Transverse colon (tissue), 3 donors: ENCODE results near the gene CGRRF1.

Source experiments
- CTCF ChIP-seq, 5 experiments: fragments of 200-600 bp in 3 of 5; fragments of 450-650 bp in 2 of 5; sonication (generic) in 3 of 5; IDR thresholded peaks; 1 replicate in 2 of 5; 2 replicates in 3 of 5; pipeline ENCODE4 v1.5.1; 2016 to 2017; ENCODE audit warnings: antibody characterized with exemption in 5 of 5, inconsistent platforms in 3 of 5, mild to moderate bottlenecking in 2 of 5, moderate library complexity in 1 of 5
- POLR2A ChIP-seq: fragments of 450-650 bp; IDR thresholded peaks from one replicate; pipeline ENCODE4 v1.6.1; 2016; ENCODE audit warnings: antibody characterized with exemption, mild to moderate bottlenecking, moderate library complexity

DNA sequence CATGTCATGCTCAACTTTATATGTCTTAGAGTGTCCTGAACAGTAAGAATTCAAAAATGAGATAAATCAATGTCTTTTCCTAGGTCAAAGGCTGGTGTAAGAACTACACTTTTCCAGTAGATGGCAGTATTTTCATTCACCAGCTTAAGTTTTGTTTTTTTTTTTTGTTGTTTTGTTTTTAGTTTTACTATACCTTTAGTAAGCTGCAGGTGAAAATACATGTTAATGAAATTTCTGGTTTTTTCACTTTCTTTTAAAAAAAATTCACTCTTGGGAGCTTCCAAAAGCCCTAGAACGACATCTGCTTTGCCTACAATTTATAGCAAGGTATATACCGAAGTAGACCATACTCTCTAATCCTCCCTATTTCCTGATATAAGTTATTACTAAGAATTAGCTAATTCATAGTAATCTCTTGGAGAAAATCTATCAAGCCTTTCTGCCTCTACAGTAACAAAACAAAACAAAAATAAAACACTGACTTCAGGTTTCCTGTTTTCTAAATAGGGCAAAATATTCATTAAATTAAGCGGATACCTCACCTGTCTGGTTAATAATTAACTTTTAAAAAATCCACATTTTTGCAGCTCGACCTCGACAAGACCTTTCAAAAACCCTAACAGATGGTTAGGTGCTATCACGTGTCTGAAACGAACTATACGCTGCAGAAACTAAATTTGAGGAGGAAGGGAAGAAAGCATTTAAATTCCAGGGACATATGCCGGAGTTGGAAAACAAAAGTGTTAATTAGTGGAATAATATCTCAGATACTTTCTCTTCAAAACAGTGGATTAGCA lies 54.6 kb downstream of the CGRRF1 start:
- peak; percentile 86 to 96 (median 90) for TF ChIP-seq CTCF (IDR thresholded peaks at IDR 0.05)
- TF ChIP-seq POLR2A, result no peak
